HG03175 (cell line): ENCODE results near the gene ALG3.

Source experiments
- ATAC-seq: cut with Tn5 transposase; IDR thresholded peaks from one replicate; pipeline ENCODE4 v1.9.1; 2021; ENCODE audit warnings: mild to moderate bottlenecking, moderate library complexity; ENCODE audit not compliant: unreplicated experiment

The ALG3 gene

DNA sequence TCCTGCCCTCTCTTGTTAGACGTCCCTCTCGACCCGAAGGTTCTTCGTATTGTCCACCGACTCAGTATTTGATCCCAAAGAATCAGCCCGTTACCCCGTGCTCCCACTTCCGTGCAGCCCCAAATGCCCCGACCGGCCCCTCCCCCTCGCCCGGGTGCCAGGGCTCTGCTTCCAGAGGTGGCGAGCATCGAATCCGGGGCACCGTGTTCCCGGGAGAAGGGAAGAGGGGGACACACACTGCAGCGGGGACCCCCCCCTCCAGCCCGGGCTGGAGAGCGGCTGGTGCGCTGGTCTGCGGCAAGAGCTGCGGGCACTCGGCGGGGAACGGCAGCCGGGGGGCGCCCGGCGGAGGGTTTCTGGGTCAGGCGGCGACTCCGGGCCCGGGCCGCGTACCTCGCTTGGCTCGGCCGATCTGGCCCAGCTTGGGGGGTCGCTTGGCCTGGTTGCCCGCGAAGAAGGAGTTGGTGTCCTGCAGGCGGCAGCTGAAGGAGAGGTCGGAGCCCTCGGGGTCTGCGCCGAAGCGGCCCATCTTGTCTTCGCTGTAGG, 12.0 kb upstream of the ALG3 start:
- peak; percentile 10 for ATAC-seq

DNA sequence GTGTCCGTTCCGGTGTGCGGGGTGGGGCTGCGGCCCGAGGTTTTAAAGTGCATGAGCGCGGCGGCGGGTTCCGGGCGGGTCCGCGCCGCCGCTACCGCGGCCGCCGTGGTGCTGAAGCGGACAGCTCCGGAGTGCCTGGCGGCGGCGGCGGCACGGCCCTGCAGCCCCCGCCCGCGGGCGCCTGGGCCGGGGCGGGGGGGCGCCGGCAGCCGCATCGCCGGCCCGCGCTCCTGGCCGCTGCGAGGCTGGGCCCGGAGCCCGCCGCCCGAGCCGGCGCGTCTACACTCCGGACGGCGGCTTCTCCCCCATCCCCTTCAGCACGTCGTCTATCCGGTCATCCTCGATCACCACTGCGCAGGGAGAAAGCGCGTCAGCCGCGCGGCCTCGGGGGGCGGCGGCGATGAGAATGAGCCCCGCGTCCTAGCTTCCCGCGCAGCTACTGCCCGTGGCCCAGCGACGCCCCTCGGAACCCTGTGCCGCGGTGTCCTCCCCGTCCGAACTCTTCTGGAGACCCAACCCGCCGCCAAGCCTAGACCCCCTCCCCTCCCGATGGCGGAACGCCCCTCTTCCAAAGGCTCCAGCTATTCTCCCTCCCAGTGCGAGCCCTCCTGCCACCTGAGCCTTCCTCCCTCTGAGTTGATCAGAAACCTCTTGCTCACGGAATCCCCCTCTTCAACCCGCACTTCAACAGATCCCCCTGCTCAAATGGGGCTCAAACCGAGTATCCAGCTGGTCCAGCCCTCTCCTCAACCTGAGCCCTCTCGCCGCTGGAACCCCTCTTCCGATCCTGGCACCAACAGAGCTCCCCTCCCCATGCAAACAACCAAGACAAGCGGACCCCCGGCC, 11.3 kb upstream of the ALG3 start:
- peak; percentile 42 for ATAC-seq

DNA sequence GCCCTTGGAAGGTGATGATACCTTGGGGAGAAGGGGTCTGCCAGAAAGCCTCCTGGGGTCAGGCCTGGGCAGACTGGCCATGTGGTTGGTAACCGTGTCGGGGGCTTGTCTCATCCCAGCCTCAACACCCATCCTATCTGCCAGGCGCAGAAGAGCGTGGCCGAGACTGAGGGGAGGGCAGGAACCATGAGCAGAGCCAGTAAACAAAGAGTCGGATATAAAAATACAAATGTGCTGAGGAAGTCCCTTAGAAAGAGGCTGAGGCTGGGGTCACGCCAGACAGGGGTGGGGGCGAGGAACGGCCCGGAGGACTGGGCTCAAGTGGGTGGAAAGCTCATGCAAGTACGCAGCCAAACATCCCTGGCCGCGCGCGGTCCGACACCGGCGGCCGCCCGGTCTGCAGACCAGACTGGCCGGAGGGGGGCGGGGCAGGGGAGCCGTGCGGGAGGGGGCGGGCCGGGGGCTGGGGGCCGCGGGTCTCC, 10.7 kb upstream of the ALG3 start:
- ATAC-seq: no peak

DNA sequence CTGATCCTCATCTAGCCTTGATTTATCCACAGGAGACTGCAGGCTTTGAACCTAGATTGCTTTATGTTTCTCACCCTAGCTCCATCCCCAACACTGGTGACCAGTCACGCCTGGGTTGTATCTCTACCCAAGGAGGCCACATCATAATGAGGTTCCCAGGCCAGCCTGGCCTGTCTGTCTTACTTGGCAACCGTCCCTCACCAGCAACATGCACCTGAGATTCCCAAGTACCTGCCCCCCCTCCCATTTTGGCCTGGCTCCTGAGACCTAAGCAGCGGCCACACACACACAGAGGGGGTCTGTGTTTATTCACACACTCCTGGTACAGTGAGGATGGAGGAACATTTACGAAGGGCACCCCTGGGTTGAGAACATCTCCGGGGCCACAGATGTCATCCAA, 10.2 kb upstream of the ALG3 start:
- no peak for ATAC-seq

DNA sequence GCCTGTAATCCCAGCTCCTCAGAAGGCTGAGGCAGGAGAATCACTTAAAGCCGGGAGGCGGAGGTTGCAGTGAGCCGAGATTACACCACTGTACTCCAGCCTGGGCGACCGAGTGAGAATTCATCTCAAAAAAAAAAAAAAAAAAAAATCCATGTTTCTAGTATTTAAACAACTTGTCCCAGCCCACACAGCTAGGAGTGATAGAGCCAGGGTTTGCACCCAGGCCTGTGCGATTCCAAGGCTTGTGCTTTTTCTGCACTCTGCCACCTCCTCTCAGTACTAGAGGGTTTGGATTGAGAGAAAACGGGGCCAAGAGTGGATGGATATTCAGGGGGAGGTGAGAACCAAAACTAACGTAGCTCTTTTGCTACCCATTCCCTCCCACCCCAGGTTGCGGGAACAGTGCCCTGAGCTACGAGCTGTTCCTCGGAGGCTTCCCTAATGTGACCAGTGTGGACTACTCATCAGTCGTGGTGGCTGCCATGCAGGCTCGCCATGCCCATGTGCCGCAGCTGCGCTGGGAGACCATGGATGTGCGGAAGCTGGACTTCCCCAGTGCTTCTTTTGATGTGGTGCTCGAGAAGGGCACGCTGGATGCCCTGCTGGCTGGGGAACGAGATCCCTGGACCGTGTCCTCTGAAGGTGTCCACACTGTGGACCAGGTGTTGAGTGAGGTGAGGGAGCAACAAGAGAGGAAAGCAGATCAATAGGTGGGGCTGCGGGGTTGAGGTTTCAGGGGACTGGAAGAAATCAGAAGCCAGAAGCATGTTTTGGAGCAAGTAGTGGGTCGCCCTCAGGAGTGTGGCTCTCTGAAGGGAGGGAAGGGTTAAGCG, 8.5 kb upstream of the ALG3 start:
- no peak for ATAC-seq

DNA sequence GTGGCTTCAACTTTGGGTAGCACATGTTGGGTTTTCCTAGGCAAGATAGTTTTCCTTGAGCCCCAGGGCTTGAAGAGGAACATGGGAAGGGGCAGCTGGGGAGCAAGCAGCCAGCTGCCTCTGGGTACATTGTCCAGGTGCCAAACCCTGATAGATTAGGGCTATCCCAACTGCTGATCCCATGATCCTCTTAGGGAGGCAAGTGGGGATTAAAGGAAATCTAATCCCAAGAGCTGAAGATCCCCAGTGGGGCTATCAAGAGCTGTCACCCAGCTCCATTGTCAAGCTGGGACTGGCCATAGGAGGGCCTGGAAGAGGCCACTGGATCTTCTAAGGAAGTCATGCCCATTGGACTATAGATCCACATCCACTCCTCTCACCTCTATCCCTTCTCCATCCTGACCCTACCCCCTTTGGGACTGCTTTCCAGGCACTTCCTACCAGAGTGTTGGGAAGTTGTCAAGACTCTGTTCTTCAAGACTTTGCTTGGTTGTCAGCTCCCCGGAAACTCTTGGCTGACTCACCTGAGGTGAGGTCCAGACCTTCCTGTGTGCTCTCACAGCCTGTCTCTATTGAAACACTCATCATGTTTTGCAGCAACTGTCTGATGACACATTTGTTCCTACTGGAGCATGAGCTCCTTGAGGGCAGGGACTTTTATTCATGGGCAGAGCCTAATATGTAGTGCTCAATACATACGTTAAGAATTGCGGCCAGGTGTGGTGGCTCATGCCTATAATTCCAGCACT, 6.7 kb upstream of the ALG3 start:
- ATAC-seq: no peak

DNA sequence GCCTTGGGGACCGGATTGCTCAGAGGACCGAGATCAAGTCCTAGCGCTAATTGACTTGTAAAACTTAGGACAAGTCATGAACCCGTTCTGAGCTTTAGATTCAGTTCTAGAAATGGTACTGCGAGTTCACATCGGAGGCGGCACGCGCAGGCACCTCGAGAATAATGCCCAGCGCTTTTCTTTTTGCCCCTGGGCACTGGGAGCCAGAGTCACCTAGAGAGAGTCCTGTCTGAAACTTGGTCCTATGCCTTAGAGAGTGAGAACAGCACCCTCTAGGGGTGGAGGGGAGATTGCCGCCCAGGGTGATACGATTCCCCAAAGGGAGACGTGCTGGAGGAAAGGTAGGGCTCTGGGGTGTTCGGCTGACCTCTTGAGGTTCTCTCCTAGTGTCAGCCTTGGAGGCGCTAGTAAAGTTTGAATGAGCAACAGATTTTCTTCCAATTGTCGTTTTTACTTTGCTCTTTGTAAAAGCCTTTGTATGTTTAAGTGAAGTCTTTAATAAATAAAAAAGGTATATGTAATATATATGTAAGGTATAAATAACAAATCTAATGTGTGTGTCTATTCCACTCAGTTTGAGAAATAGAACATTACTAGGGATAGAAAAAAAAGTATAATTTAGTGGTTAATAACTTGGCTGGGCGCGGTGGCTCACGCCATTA, 1.5 kb upstream of the ALG3 start:
- ATAC-seq: peak; percentile 65

DNA sequence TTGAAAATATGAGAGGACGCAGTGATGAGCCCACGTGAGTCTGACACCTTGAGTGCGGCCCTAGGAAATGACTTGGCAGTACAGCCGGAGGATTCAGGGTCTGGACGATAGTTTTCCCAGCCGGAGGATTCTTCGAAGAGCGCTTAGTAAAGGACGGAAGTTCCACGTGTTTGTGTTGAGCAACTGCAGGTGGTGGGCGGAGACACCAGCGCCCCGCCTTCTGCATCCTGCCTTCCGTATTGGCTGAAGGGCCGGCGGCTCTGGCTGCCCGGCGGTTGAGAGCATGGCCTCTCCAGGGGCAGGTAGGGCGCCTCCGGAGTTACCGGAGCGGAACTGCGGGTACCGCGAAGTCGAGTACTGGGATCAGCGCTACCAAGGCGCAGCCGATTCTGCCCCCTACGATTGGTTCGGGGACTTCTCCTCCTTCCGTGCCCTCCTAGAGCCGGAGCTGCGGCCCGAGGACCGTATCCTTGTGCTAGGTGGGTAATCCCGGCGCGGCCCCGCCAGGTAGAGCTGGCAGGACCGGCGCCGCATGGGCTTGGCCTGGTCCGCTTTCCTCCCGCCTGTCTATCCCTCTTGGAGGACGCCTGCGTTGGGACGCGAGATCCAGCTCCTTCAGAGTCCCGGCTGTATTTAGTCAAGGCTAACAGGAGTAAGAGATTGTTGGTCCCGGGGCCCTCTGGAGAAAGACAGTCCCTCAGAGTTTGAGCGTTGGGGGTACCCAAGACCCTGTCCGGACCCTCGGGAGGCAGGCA, 827 bp upstream of the ALG3 start, which contains the start of gene EEF1AKMT4:
EEF1AKMT4 (plus strand) TSS at position 261 of the 755 bp plus-strand sequence; CDS start at position 284, 23 bp downstream.
- ATAC-seq: peak; percentile 91

DNA sequence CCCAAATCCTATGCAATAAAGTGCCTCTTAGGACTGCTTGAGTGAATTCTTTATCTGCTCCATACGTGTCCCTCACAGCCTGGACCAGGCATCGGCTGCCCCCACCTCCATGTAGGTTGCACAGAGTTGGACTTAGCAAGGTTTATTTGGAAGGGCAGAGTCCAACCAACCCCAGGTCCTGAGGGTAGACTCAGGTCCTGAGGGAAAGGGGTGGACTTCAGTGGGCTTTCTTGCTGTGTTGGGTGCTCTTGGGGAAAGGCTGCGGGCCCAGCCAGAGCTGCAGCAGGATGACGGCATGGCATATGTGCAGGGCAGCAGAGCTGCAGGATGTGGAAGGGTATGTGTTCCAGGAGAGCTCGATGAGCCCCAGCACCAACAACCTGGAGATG, 6.5 kb downstream of the ALG3 start:
- ATAC-seq: no peak

DNA sequence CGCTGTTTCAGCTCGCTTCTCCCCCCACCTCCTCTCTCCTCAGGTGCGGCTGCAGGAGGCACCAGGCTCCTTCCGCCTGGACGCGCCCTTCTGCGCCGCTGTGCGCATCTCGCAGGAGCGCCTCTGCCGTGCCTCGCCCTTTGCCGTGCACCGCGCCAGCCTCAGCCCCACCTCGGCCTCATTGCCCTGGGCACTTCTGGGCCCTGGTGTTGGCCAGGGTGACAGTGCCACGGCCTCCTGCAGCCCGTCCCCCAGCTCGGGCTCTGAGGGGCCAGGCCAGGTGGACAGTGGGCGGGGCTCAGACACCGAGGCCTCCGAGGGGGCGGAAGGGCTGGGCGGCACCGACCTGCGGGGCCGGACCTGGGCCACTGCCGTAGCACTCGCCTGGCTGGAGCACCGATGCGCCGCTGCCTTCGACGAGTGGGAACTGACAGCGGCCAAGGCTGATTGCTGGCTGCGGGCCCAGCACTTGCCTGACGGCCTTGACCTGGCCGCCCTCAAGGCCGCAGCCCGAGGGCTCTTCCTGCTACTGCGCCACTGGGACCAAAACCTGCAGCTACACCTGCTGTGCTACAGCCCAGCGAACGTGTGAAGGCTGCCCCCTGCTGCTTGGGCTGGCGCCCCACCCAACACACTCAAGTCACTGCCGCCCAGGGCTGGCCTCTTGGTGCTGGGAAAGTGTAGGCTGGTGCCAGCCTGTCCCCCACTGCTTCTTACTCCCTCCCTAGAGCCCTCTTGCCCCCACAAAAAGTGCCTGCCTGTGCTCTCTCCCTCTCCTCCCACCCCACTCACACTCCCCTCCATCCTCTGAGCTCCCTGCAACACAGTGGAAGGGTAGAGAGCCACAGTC, 7.1 kb downstream of the ALG3 start:
- ATAC-seq: no peak

DNA sequence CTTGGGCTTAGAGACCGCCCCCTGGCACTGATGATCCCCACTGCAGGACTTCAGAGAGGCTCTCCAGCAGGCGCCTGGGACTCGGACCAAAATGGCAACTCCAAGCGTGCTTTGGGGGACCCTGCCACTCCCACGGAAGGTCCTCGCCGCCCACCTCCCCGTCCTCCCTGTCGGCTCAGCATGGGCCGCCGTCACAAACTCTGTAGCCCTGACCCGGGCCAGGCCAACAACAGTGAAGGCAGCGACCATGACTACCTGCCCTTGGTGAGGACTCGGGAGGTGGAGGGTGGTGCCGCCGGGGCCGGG, 7.7 kb downstream of the ALG3 start:
- no peak for ATAC-seq

DNA sequence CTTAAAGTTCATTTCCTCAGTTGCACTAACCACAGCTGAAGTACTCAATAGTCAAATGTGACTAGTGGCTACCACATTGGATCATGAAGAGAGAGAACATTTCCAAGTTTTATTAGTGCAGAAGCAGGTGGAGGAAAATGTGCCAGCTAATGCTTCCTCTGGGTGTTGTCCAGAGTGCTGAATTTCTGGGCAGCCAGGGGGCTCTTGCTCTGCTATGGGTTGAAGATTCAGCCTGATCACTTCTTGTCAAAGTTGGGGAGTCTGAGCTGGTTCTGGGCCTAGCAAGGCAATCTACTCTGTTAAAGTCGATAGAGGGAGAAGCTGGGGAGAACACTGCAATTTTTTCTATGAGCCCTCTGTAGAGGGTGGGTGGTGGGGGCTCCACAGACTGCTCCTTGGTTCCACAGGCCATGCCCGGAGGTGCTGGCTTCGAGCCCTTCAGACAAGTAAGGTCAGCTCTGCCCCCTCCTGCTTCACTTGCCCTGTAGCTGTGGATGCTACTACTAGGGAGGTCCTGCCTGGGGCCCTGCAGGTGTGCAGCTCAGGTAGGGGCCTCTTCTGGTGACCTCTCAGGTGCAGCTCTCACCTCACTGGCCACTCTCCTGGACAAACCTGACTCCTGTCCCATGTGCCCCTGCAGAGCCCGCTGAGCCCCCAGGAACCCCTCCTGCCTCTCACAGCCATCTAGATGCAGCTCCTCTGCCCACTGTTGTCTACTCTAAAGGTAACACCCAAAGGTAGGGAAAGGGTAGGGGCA, 8.2 kb downstream of the ALG3 start:
- ATAC-seq: no peak

DNA sequence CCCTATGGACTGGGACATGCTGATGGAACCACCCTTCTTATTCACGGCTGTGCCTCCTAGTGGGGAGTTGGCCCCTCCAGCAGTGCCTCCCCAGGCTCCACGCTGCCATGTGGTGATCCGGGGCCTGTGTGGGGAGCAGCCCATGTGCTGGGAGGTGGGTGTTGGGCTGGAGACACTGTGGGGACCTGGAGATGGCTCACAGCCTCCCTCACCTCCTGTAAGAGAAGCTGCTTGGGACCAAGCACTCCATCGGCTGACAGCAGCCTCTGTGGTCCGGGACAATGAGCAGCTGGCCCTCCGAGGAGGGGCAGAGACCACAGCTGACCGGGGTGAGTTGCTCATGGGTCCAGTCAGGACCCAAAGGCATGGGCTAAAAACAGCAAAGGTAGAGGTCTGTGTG, 9.1 kb downstream of the ALG3 start:
- ATAC-seq: no peak

DNA sequence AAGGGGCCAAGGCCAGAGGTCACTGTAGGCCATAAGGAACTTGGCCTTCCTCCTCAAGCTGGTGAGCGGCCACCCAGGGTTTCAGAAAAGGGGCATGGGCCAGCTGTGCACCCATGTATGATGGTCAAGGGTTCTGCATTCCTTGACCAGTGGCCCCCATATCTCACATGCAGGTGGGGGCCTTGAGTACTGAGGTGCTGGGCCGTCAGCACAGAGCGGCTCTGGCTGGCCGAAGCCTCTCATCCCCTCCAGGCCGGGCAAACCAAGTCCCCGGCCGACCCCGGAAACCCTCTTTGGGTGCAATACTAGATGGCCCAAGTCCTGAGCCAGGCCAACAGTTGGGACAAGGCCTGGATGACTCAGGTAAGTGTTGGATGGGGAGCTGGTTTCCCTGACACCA, 9.5 kb downstream of the ALG3 start:
- no peak for ATAC-seq

DNA sequence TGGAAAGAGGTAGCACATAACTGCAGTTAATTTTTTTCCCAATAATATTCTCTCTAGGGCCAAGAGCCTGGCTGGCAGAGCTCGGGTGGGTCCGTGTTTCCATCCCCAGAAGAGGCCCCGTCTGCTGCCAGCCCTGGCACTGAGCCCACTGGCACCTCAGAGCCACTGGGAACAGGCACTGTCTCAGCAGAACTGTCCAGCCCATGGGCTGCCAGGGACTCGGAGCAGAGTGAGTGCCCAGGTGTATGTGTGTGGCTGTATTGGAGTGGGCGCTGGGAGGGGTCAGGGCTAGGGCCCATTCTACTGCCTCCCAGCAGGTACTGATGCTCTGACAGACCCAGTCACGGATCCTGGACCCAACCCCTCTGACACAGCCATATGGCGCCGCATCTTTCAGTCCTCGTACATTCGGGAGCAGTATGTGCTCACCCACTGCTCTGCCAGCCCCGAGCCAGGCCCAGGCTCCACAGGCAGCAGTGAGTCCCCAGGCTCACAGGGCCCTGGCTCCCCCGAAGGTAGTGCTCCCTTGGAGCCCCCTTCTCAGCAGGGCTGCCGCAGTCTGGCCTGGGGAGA, 10.4 kb downstream of the ALG3 start:
- no peak for ATAC-seq

DNA sequence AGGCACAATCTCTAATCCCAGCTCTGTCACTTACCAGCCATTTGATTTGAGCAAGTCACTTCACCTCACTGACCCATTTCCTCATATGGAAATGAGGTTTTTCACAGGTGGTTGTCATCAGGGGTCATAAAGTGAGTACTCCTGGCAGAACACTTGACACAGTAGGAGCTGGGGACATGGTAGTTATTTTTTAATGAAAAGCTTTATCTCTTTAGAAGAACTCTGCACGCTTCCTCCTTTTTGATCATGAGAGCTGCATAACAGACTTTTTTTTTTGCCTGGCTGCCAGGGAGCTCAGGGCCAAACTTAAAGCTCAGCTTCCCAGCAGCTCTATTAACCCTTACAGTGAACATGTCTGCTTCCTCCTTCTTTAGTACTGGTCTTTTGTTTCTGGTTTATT, 11.0 kb downstream of the ALG3 start:
- no peak for ATAC-seq

DNA sequence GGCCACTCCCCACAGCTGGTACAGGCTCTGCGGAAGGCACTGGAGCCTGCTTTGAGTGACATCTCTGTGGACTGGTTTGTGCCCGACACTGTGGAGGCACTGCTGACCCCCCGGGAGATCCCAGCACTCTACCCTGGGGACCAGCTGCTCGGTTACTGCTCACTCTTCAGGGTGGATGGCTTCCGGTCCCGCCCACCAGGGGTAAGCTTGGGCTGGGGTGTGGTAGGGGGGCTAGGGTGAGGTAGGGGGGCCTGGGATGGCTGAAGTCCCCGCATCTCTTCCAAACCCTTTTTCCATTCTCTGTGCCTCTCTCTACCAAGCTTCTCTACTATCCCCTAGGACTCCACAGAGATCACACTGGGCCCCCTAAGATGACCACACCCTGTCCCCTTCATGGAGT, 11.6 kb downstream of the ALG3 start:
- no peak for ATAC-seq

DNA sequence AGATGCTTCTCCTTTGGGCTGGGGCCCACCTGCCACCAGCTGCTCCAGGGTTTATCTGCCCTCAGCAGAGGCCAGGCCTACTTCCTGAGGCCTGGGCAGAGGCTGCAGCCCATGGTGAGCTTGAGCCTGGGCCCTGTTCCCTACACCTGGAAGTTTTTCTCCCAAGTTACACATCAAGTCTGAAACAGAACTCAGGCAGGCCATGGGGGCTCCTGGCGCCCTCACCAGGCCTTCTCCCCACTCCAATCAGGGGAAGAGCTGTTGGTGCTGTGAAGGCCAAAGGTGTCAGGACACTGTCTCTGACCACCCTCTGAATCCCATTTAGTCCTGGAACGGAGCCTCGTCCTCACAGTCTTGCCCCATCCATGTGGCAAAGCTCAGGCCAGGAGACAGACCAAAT, 12.1 kb downstream of the ALG3 start:
- no peak for ATAC-seq
